ENCODE measurements around the gene VAV2. TPM values are rescaled to one million over a fixed set of nuclear protein-coding genes. Genes with fewer than 3 reads are reported as not detected.

Gene VAV2
- total and polyA plus RNA-seq, 9 of the 15 experiments (the other 6 are each of a cell fraction or from before 2014, with no cell fraction given): 0.01 to 2.7 (median 1.0) TPM; not detected in 1

DNA sequence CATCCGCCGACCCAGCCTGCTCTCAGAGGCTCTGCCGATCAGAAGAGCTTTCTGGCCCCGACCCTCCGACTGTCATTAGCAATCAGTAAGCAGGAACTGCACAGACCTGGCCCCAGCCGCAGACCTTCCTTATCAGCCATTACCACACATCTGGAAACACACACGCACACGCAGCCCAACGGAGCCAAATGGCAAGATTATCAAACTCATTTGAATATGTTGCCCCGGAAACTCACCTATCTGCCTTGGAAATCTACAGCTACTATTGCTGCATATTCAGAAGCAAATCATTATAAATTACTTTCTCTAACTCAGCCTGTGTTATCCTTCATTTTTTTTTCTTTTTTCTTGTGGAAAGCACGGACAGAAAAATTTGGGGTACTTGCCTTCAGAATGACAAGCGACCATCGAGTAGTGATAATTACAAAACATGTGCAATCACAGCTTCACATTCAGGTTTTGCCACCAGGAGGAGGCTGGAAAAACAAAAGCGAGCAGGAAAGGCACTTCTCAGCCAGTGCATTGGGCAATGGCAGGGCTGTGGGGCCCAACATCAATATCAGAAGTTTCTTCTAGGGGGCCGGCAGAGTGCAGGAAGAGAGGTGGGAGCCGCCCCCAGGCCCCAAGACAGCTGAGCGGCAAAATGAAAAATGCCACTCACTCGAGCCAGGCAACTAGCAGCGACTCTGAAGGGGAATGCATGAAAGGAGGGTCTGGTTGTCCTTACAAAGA lies 122.3 kb downstream of the VAV2 start (continued):
- TF ChIP-seq CUX1 (CRISPR knock-in tag; IDR thresholded peaks at IDR 0.05): no peak
- TF ChIP-seq NFYB (IDR thresholded peaks at IDR 0.05; ENCODE audit: extremely low read depth, insufficient read length): no peak
- TF ChIP-seq ZNF699 (CRISPR knock-in tag; IDR thresholded peaks at IDR 0.05; ENCODE audit: insufficient replicate concordance): no peak
- peak; percentile 70 for TF ChIP-seq ATF7 (IDR thresholded peaks at IDR 0.05)
- TF ChIP-seq HLTF (IDR thresholded peaks at IDR 0.05): peak; percentile 52; the same call in 1 of the 2 replicates
- TF ChIP-seq U2AF1 (optimal IDR thresholded peaks at IDR 0.05; ENCODE audit: low read depth, low read length): no peak
- TF ChIP-seq, protein P1, sequence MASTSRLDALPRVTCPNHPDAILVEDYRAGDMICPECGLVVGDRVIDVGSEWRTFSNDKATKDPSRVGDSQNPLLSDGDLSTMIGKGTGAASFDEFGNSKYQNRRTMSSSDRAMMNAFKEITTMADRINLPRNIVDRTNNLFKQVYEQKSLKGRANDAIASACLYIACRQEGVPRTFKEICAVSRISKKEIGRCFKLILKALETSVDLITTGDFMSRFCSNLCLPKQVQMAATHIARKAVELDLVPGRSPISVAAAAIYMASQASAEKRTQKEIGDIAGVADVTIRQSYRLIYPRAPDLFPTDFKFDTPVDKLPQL (IDR thresholded peaks at IDR 0.05; ENCODE audit: extremely low read depth, insufficient read length): no peak
- TF ChIP-seq NELFE (IDR thresholded peaks at IDR 0.05; ENCODE audit: insufficient read depth, insufficient read length): no peak
- peak; percentile 91 for TF ChIP-seq SMARCE1 (IDR thresholded peaks at IDR 0.05)
- 0 out of 2 replicates have a peak, but pooled peaks have one; percentile 29 for TF ChIP-seq RUNX1 (IDR thresholded peaks at IDR 0.05; ENCODE audit: low read depth)
- TF ChIP-seq HDAC2 (IDR thresholded peaks at IDR 0.05): peak; percentile 79
- no peak for TF ChIP-seq ZNF197 (CRISPR knock-in tag; IDR thresholded peaks at IDR 0.05; ENCODE audit: low read depth)
- TF ChIP-seq KLF1 (tag; IDR thresholded peaks at IDR 0.05): no peak
- TF ChIP-seq TEAD1 (CRISPR knock-in tag; IDR thresholded peaks at IDR 0.05): no peak
- TF ChIP-seq, protein P2, sequence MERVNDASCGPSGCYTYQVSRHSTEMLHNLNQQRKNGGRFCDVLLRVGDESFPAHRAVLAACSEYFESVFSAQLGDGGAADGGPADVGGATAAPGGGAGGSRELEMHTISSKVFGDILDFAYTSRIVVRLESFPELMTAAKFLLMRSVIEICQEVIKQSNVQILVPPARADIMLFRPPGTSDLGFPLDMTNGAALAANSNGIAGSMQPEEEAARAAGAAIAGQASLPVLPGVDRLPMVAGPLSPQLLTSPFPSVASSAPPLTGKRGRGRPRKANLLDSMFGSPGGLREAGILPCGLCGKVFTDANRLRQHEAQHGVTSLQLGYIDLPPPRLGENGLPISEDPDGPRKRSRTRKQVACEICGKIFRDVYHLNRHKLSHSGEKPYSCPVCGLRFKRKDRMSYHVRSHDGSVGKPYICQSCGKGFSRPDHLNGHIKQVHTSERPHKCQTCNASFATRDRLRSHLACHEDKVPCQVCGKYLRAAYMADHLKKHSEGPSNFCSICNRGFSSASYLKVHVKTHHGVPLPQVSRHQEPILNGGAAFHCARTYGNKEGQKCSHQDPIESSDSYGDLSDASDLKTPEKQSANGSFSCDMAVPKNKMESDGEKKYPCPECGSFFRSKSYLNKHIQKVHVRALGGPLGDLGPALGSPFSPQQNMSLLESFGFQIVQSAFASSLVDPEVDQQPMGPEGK (CRISPR knock-in tag; IDR thresholded peaks at IDR 0.05; ENCODE audit: borderline replicate concordance): no peak
- TF ChIP-seq CCNT2 (IDR thresholded peaks at IDR 0.05; ENCODE audit: borderline replicate concordance, extremely low read depth, insufficient read length, low read depth, low read length): peak; percentile 82
- no peak for TF ChIP-seq HMGXB4 (CRISPR knock-in tag; IDR thresholded peaks at IDR 0.05)

Measured in K562 (cell line).